Measurements from ENCODE around the gene PUS10.
"Not testable (repeated sequence)": the region's sequence is repeated elsewhere in the genome, so short reads cannot be mapped to it uniquely, and the experiment has no call there.

PUS10 gene

DNA sequence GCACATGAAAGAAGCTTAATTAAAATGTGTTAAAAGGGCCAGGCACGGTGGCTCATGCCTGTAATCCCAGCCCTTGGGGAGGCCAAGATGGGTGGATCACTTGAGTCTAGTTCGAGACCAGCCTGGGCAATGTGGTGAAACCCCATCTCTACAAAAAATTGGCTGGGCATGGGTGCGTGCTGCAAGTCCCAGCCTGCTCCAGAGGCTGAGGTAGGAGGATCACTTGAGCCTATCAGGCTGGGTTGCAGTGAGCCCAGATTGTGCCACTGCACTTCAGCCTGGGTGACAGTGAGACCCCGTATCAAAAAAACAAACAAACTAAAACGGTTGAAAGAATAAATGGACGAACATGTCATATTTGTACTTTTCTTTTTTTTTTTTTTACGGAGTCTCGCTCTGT, 110.7 kb downstream of the PUS10 start:
- Mint-ChIP-seq H3K27ac (no peak overlapping the region), H3K27me3 (no peaks in the 10 kb centered on the region), H3K9me3 (no peaks in the 10 kb centered on the region), H3K36me3 (ENCODE audit: low read depth) (peaks cover 86% of the 10 kb centered on the region), H3K4me1 (ENCODE audit: low read depth) (no peaks in the 10 kb centered on the region), H3K4me3 (no peak overlapping the region)
- intact Hi-C loops (cut with micrococcal nuclease): no loop called here

GRCh38 chr2:60906395-60906794, 111.7 kb downstream of the PUS10 start:
- Mint-ChIP-seq H3K27me3 (no peaks in the 10 kb centered on the region), H3K4me1 (ENCODE audit: low read depth) (no peaks in the 10 kb centered on the region), H3K27ac (no peak overlapping the region), H3K9me3 (no peaks in the 10 kb centered on the region), H3K36me3 (ENCODE audit: low read depth) (peaks cover 84% of the 10 kb centered on the region), H3K4me3 (no peak overlapping the region)
- intact Hi-C loops (cut with micrococcal nuclease): no loop called here

- peaks cover 84% of the 10 kb centered on the region for H3K36me3 Mint-ChIP-seq (ENCODE audit: low read depth)
- H3K27me3 Mint-ChIP-seq; H3K4me3 Mint-ChIP-seq; H3K9me3 Mint-ChIP-seq; intact Hi-C loops (cut with micrococcal nuclease); H3K27ac Mint-ChIP-seq; H3K4me1 Mint-ChIP-seq (ENCODE audit: low read depth): not testable (repeated sequence)
Observed at GRCh38 chr2:60905867-60906266, 112.2 kb downstream of the PUS10 start.

GRCh38 chr2:60901296-60901695, 116.8 kb downstream of the PUS10 start:
- peaks cover 21% of the 10 kb centered on the region for H3K4me1 Mint-ChIP-seq (ENCODE audit: low read depth)
- H3K27ac Mint-ChIP-seq: not testable (repeated sequence)

DNA sequence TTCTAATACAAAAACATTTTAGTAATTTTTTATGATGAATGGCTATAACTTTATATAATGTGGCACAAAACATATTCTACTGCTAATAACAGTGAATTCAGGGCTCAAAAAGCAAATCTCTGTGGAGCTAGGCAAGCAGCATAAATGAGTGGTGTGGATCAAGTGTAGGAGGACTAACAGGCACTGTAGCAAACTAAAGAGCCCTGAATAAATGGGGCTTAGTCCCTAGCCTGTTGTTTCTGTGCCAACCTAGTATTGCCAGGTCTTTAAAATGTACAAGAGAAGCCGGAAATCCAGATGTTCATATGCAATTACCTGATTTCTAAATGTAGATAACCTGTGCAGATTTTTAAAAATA, 118.2 kb downstream of the PUS10 start:
- H3K27ac Mint-ChIP-seq: peak overlapping the region; percentile 75
- peaks cover 21% of the 10 kb centered on the region for H3K4me1 Mint-ChIP-seq (ENCODE audit: low read depth)
- H3K27me3 Mint-ChIP-seq: no peaks in the 10 kb centered on the region
- intact Hi-C loops (cut with micrococcal nuclease): no loop called here
- H3K4me3 Mint-ChIP-seq: no peak overlapping the region
- H3K36me3 Mint-ChIP-seq (ENCODE audit: low read depth): peaks cover 83% of the 10 kb centered on the region
- no peaks in the 10 kb centered on the region for H3K9me3 Mint-ChIP-seq

More at GRCh38 chr2:60901296-60901695, 116.8 kb downstream of the PUS10 start:
- H3K4me3 Mint-ChIP-seq; H3K9me3 Mint-ChIP-seq; intact Hi-C loops (cut with micrococcal nuclease); H3K27me3 Mint-ChIP-seq: not testable (repeated sequence)
- H3K36me3 Mint-ChIP-seq (ENCODE audit: low read depth): peaks cover 85% of the 10 kb centered on the region

DNA sequence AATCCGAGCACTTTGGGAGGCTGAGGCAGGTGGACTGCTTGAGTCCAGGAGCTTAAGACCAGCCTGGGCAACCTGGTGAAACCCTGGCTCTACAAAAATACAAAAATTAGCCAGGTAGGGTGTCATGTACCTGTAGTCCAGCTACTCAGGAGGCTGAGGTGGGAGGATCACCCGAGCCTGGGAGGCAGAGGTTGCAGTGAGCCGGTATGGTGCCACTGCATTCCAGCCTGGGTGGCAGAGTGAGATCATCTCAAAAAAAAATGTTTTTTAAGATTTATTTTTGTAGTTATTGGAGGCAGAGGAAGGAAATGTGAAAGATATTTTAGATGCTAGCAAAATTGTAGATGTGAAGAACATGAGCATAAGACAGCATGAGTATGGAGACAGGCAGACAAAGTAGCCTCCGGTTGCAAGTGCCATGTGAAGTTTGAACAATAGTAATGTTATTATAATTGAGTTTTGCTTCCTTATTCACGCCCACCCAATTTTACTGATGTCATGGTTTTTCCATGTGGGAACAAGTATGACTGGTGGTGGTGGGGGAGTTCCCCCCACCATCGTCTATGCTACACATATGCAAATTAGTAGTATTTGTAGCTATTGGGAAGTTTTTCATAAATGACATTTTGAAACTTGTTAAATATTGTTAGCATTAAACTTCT, 118.7 kb downstream of the PUS10 start:
- Mint-ChIP-seq H3K27me3 (no peaks in the 10 kb centered on the region), H3K4me1 (ENCODE audit: low read depth) (peaks cover 21% of the 10 kb centered on the region), H3K27ac (peak overlapping the region; percentile 75), H3K4me3 (no peak overlapping the region), H3K9me3 (no peaks in the 10 kb centered on the region), H3K36me3 (ENCODE audit: low read depth) (peaks cover 83% of the 10 kb centered on the region)
- intact Hi-C loops (cut with micrococcal nuclease): no loop called here

DNA sequence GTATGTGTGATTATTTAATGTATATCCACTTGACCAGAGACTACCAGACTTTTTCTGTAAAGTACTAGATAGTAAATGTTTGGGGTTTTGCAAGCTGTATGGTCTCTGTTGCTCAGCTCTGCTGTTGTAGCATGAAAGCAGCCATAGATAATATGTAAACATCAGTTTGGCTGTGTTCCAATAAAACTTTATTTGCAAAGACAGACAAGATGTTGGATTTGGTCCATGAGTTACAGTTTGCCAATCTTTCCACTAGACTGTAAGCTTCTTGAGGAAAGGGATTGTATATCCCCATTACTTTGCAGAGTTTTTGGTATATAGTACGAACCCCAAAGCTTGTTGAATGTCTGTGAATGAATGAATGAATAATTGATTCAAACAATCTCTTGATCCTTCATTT, 119.5 kb downstream of the PUS10 start:
- Mint-ChIP-seq H3K27ac (no peak overlapping the region), H3K4me1 (ENCODE audit: low read depth) (peaks cover 23% of the 10 kb centered on the region), H3K27me3 (no peaks in the 10 kb centered on the region), H3K9me3 (no peaks in the 10 kb centered on the region), H3K4me3 (no peak overlapping the region), H3K36me3 (ENCODE audit: low read depth) (peaks cover 83% of the 10 kb centered on the region)
- intact Hi-C loops (cut with micrococcal nuclease): no loop called here
